GM19372 (cell line): ENCODE measurements around the gene ADAM12.

Experiments used
- ATAC-seq: cut with Tn5 transposase; IDR thresholded peaks from one replicate; pipeline ENCODE4 v1.9.1; 2021; ENCODE audit warnings: mild to moderate bottlenecking, low read depth, moderate library complexity; ENCODE audit not compliant: unreplicated experiment

The ADAM12 gene

GRCh38 chr10:126042906-126043305 lies 345.4 kb downstream of the ADAM12 start:
- no peak for ATAC-seq

- ATAC-seq = no peak
Measured at GRCh38 chr10:126042354-126042753, 345.9 kb downstream of the ADAM12 start.

- ATAC-seq = peak; percentile 99
Measured at GRCh38 chr10:126041804-126042231, 346.5 kb downstream of the ADAM12 start.

- no peak for ATAC-seq
Measured at GRCh38 chr10:126041117-126041516, 347.2 kb downstream of the ADAM12 start.

GRCh38 chr10:126037946-126038345 lies 350.3 kb downstream of the ADAM12 start:
- no peak for ATAC-seq

GRCh38 chr10:126036515-126036914 lies 351.8 kb downstream of the ADAM12 start:
- ATAC-seq = no peak

- no peak for ATAC-seq
Measured at GRCh38 chr10:126034586-126034985, 353.7 kb downstream of the ADAM12 start.

GRCh38 chr10:126029999-126030398 lies 358.3 kb downstream of the ADAM12 start:
- no peak for ATAC-seq

- no peak for ATAC-seq
Measured at GRCh38 chr10:126027692-126028091, 360.6 kb downstream of the ADAM12 start.

GRCh38 chr10:126022841-126023240 lies 365.4 kb downstream of the ADAM12 start:
- no peak for ATAC-seq

GRCh38 chr10:126021833-126022500 lies 366.3 kb downstream of the ADAM12 start:
- ATAC-seq = no peak

GRCh38 chr10:126017961-126018560 lies 370.2 kb downstream of the ADAM12 start:
- no peak for ATAC-seq

- no peak for ATAC-seq
Measured at GRCh38 chr10:126016882-126017281, 371.4 kb downstream of the ADAM12 start.

- no peak for ATAC-seq
Measured at GRCh38 chr10:126016156-126016805, 372.0 kb downstream of the ADAM12 start.

GRCh38 chr10:126015413-126015812 lies 372.9 kb downstream of the ADAM12 start:
- ATAC-seq = no peak

GRCh38 chr10:126014309-126014708 lies 374.0 kb downstream of the ADAM12 start:
- no peak for ATAC-seq

GRCh38 chr10:126013489-126014281 lies 374.6 kb downstream of the ADAM12 start:
- ATAC-seq = no peak

- ATAC-seq = no peak
Measured at GRCh38 chr10:126012485-126012884, 375.8 kb downstream of the ADAM12 start.

GRCh38 chr10:126011995-126012394 lies 376.3 kb downstream of the ADAM12 start:
- ATAC-seq = no peak

- ATAC-seq = no peak
Measured at GRCh38 chr10:126009650-126010049, 378.6 kb downstream of the ADAM12 start.

GRCh38 chr10:126006906-126007305 lies 381.4 kb downstream of the ADAM12 start:
- ATAC-seq = no peak
